Measurements from ENCODE around the gene ERFL.
A peak's percentile ranks its signal among the peaks of the same experiment; 100 is the strongest.

Gene ERFL

DNA sequence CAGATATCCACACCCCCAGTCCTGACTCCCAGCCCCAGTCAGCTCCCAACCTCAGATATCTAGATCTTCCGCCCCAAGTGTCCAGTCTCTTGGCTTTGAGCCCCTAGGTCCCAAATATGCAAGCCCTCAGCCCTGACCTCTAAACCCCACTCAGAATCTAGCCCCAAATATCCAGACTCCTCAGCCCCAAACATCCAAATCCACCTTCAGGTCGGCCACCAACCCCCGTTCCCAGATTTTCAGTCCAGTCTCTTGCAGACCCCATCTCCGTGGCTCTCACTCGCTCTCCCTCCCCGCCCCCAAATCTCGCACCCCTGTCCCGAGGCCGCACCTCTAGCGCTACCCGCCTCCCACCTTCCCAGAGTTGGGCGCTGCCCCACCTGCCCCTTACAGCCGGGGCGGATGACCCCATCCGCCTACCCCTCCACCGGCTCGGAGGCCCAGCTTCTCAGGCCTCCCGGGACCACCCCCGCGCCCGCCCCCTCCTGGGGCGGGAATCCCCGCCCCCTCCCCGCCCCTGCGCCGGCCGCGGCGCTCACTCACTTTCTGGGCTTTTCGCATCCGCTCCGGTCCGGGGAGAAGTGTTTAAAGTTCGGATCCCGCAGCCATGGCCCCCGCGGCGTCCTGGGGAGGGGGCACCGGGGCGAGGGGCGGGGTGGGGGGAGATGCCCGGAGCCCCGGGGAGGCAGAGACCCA, 604 bp downstream of the ERFL start:
- no peak overlapping the region for H3K9ac ChIP-seq
- peak overlapping the region; percentile 93 for H3K4me2 ChIP-seq (ENCODE audit: low read length)
- no peak overlapping the region for H3K27ac ChIP-seq
- peak overlapping the region; percentile 60 for H3K4me3 ChIP-seq (ENCODE audit: low read depth, low read length)
- no peaks in the 10 kb centered on the region for H3K27me3 ChIP-seq (ENCODE audit: control insufficient read depth, insufficient read depth, low read length)
- peak overlapping the region; percentile 64 for H2AFZ ChIP-seq
- H3K9me3 ChIP-seq (ENCODE audit: control insufficient read depth, low read length), result no peaks in the 10 kb centered on the region
- peaks cover 20% of the 10 kb centered on the region for H3K4me1 ChIP-seq
- no peaks in the 10 kb centered on the region for H3K79me2 ChIP-seq
- TF ChIP-seq CTCF (IDR thresholded peaks at IDR 0.05), result no peak
- no peaks in the 10 kb centered on the region for H3K36me3 ChIP-seq (ENCODE audit: control insufficient read depth, insufficient read depth, low read length)

GRCh38 chr19:41926763-41927496, 1.3 kb downstream of the ERFL start:
- H3K4me1 ChIP-seq, result peaks cover 20% of the 10 kb centered on the region
- no peak overlapping the region for H3K9ac ChIP-seq
- H3K27ac ChIP-seq, result no peak overlapping the region
- no peaks in the 10 kb centered on the region for H3K9me3 ChIP-seq (ENCODE audit: control insufficient read depth, low read length)
- TF ChIP-seq CTCF (IDR thresholded peaks at IDR 0.05), result no peak
- H3K36me3 ChIP-seq (ENCODE audit: control insufficient read depth, insufficient read depth, low read length), result no peaks in the 10 kb centered on the region
- no peak overlapping the region for H3K4me2 ChIP-seq (ENCODE audit: low read length)
- H3K27me3 ChIP-seq (ENCODE audit: control insufficient read depth, insufficient read depth, low read length), result no peaks in the 10 kb centered on the region
- H3K79me2 ChIP-seq, result no peaks in the 10 kb centered on the region
- no peak overlapping the region for H3K4me3 ChIP-seq (ENCODE audit: low read depth, low read length)
- H2AFZ ChIP-seq, result no peak overlapping the region

- TF ChIP-seq CTCF (IDR thresholded peaks at IDR 0.05), result no peak
- Histone ChIP-seq H3K27ac (no peak overlapping the region), H3K4me2 (ENCODE audit: low read length) (no peak overlapping the region), H3K4me1 (peaks cover 15% of the 10 kb centered on the region), H3K27me3 (ENCODE audit: control insufficient read depth, insufficient read depth, low read length) (no peaks in the 10 kb centered on the region), H3K9me3 (ENCODE audit: control insufficient read depth, low read length) (no peaks in the 10 kb centered on the region), H3K9ac (no peak overlapping the region), H2AFZ (no peak overlapping the region), H3K36me3 (ENCODE audit: control insufficient read depth, insufficient read depth, low read length) (no peaks in the 10 kb centered on the region), H3K4me3 (ENCODE audit: low read depth, low read length) (no peak overlapping the region), H3K79me2 (no peaks in the 10 kb centered on the region)
Measured at GRCh38 chr19:41926028-41926762, 2.1 kb downstream of the ERFL start.

DNA sequence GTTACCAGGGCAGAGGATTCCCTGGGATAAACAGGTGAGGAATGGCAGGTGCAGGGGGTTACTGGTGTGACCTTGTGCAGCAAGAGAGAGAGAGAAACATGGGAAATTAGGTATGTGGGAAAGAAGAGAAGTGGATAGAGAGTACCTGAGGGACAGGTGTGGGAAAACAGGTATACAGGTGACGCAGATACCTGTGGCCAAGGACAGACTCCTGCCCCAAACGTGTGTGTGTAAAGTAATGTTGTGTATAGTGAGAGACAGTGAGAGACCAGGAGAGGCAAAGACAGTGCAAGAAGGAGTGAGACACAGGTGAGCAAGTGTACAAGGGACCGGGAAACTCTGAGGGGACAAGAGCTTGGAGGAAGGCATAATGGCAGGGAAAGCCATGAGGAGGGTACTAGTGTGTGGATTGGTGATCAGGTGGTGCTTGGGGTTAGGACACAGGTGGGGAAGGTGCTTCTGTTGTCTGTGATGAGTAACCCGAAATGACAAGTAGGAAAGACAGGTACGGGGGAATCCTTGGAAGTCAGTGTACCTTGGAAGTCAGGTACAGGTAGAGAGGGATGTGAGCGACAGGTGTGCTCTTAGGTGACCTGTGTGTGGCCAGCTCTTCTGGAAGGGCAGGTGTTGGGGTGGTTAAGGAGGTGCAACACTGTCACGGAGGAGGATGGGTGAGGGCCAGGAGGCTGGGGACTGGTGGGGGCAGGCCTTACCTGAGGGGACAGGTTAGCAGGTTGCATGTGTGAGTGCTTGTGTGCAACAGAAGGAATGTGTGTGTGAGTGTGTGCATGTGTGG, 2.8 kb downstream of the ERFL start:
- no peak overlapping the region for H3K4me2 ChIP-seq (ENCODE audit: low read length)
- H3K4me1 ChIP-seq, result peaks cover 12% of the 10 kb centered on the region
- H3K36me3 ChIP-seq (ENCODE audit: control insufficient read depth, insufficient read depth, low read length), result no peaks in the 10 kb centered on the region
- no peak for TF ChIP-seq CTCF (IDR thresholded peaks at IDR 0.05)
- no peaks in the 10 kb centered on the region for H3K9me3 ChIP-seq (ENCODE audit: control insufficient read depth, low read length)
- H3K4me3 ChIP-seq (ENCODE audit: low read depth, low read length), result no peak overlapping the region
- no peak overlapping the region for H2AFZ ChIP-seq
- H3K9ac ChIP-seq, result no peak overlapping the region
- H3K79me2 ChIP-seq, result no peaks in the 10 kb centered on the region
- no peak overlapping the region for H3K27ac ChIP-seq
- H3K27me3 ChIP-seq (ENCODE audit: control insufficient read depth, insufficient read depth, low read length), result no peaks in the 10 kb centered on the region

Data from parathyroid adenoma (tissue), 2 donors.